K562 (cell line): Measurements from ENCODE around the gene MMP24OS. TPM values are rescaled to one million over a fixed set of nuclear protein-coding genes. Genes with fewer than 3 reads are reported as not detected.

Experiments used
- ATAC-seq: fragments of 200-7000 bp; cut with Tn5 transposase; 3 replicates; pipeline ENCODE4 v1.9.1; 2020; ENCODE audit warnings: moderate library complexity
- BruUV-seq: library from RNA; stranded (reverse); fragments of 400-500 nt; replicated peaks from 2 replicates; lab custom pipeline; 2021; lab: Mats Ljungman, UMichigan
- CTCF ChIA-PET: fragments of 300-600 bp; formaldehyde crosslinking; extraction: SDS; loops from one replicate; lab custom pipeline; 2021; ENCODE audit warnings: low intra/inter-chr PET ratio; lab: Yijun Ruan, JAX
- POLR2A ChIA-PET: fragments of 300-600, 350-650 bp; sonication (Branson Sonifier 250); formaldehyde crosslinking; extraction: SDS; loops from one replicate; lab custom pipeline; 2021; ENCODE audit warnings: antibody characterized with exemption, inconsistent platforms; lab: Yijun Ruan, JAX
- DNase-seq, 4 experiments: peaks; one replicate each; pipeline versions ENCODE4 v3.0.0 to v3.0.0-alpha.2; 2011 to 2018; ENCODE audit warnings: low spot score in 3 of 4, mixed read lengths in 3 of 4; ENCODE audit errors: extremely low read depth in 1 of 4
- FAIRE-seq: peaks from 2 replicates; lab custom pipeline; 2011; peaks lifted over from hg19 to GRCh38; lab: Jason Lieb, UNC
- H2AFZ ChIP-seq: 2 replicates; pipeline ENCODE4 v1.6.0; 2011; ENCODE audit warnings: low read depth, low read length, control low read depth, inconsistent platforms
- H3K27ac ChIP-seq: fragments of 200-600 bp; 3 replicates; pipeline ENCODE4 v1.8.0; 2011; ENCODE audit warnings: low read depth, mild to moderate bottlenecking, control low read depth, inconsistent platforms, low read length, moderate library complexity, mixed read lengths; ENCODE audit errors: extremely low read depth
- H3K27me3 ChIP-seq, 2 experiments: fragments of 300-600 bp in 1 of 2; 2 replicates in 1 of 2; 3 replicates in 1 of 2; pipeline versions ENCODE4 v1.6.0 to v1.8.0; 2011; ENCODE audit warnings: inconsistent platforms in 2 of 2, low read length in 2 of 2, mild to moderate bottlenecking in 1 of 2, mixed read lengths in 1 of 2, moderate library complexity in 1 of 2; ENCODE audit not compliant: control insufficient read depth in 2 of 2, insufficient read depth in 2 of 2
- H3K36me3 ChIP-seq: fragments of 300-600 bp; 3 replicates; pipeline ENCODE4 v1.8.0; 2011; ENCODE audit warnings: mild to moderate bottlenecking, low read length, inconsistent platforms; ENCODE audit not compliant: control insufficient read depth, insufficient read depth
- H3K4me1 ChIP-seq, 2 experiments: fragments of 200-600 bp in 1 of 2; replicated peaks in 1 of 2; 2 replicates in 1 of 2; 3 replicates in 1 of 2; pipeline versions ENCODE4 v1.5.1 to v1.8.0; 2011; ENCODE audit warnings: inconsistent platforms in 2 of 2, low read length in 2 of 2, mild to moderate bottlenecking in 1 of 2, mixed read lengths in 1 of 2, moderate library complexity in 1 of 2; ENCODE audit not compliant: control insufficient read depth in 2 of 2, insufficient read depth in 2 of 2
- H3K4me2 ChIP-seq: 2 replicates; pipeline ENCODE4 v1.6.1; 2011; ENCODE audit warnings: low read length, control low read depth, inconsistent platforms, mixed read lengths; ENCODE audit not compliant: insufficient read depth
- H3K4me3 ChIP-seq: fragments of 200-600 bp; sonication (generic), shearing (Covaris generic); 2 replicates; pipeline ENCODE4 v1.5.1; 2016; ENCODE audit warnings: control low read depth, inconsistent platforms
- H3K79me2 ChIP-seq: fragments of 200-600 bp; 3 replicates; pipeline ENCODE4 v1.8.0; 2011; ENCODE audit warnings: low read length, inconsistent platforms; ENCODE audit not compliant: control insufficient read depth, insufficient read depth
- H3K9ac ChIP-seq, 2 experiments: 2 replicates each; pipeline versions ENCODE4 v1.6.0 to v1.6.1; 2011; ENCODE audit warnings: low read depth in 2 of 2, low read length in 2 of 2, control low read depth in 1 of 2, inconsistent platforms in 1 of 2, mild to moderate bottlenecking in 1 of 2, mixed read lengths in 1 of 2; ENCODE audit not compliant: insufficient read depth in 1 of 2
- H3K9me1 ChIP-seq: one replicate; pipeline ENCODE4 v1.6.0; 2011; ENCODE audit warnings: inconsistent platforms, mild to moderate bottlenecking, low read length, moderate library complexity; ENCODE audit not compliant: control insufficient read depth, insufficient read depth
- H3K9me3 ChIP-seq: replicated peaks from 2 replicates; pipeline ENCODE4 v1.5.1; 2011; ENCODE audit warnings: low read depth, low read length, inconsistent platforms; ENCODE audit not compliant: control insufficient read depth, insufficient read depth
- H4K20me1 ChIP-seq: replicated peaks from 2 replicates; pipeline ENCODE4 v1.6.1; 2011; ENCODE audit warnings: low read length, inconsistent platforms, mixed read lengths; ENCODE audit not compliant: control insufficient read depth, insufficient read depth
- ARHGAP35 ChIP-seq: fragments of 450-650 bp; IDR thresholded peaks from 2 replicates; pipeline ENCODE4 v1.6.1; 2018; ENCODE audit not compliant: partially characterized antibody
- CCNT2 ChIP-seq: IDR thresholded peaks from 2 replicates; pipeline ENCODE4 v1.6.1; 2011; ENCODE audit warnings: borderline replicate concordance, low read depth, mild to moderate bottlenecking, moderate library complexity, mixed read lengths, low read length; ENCODE audit not compliant: insufficient read length; ENCODE audit errors: extremely low read depth
- FOSL1 ChIP-seq: fragments of 200-800 bp; sonication (Bioruptor generic); conservative IDR thresholded peaks from 2 replicates; pipeline ENCODE4 v1.6.1; 2016; ENCODE audit warnings: missing genetic modification characterization, missing compliant biosample characterization
- FOXK1 ChIP-seq: sonication (generic); formaldehyde crosslinking; IDR thresholded peaks from 2 replicates; pipeline ENCODE4 v1.8.0; 2022; ENCODE audit warnings: missing genetic modification reagents, mild to moderate bottlenecking, borderline replicate concordance
- GATAD2B ChIP-seq: fragments of 450-650 bp; IDR thresholded peaks from 2 replicates; pipeline ENCODE4 v1.6.1; 2017; ENCODE audit warnings: mild to moderate bottlenecking, borderline replicate concordance
- MECOM ChIP-seq: fragments of 250-450 bp; sonication (Bioruptor Pico); IDR thresholded peaks from 2 replicates; pipeline ENCODE4 v1.8.0; 2022; ENCODE audit warnings: inconsistent platforms
- MIER1 ChIP-seq: fragments of 450-650 bp; IDR thresholded peaks from 2 replicates; pipeline ENCODE4 v1.6.1; 2016; ENCODE audit warnings: antibody characterized with exemption, mild to moderate bottlenecking, low read depth
- NCOA4 ChIP-seq: fragments of 450-650 bp; IDR thresholded peaks from 2 replicates; pipeline ENCODE4 v1.6.1; 2018; ENCODE audit warnings: mild to moderate bottlenecking; ENCODE audit not compliant: partially characterized antibody
- PCBP1 ChIP-seq: fragments of 200-400 bp; formaldehyde crosslinking; IDR thresholded peaks from 2 replicates; pipeline ENCODE4 v1.6.1; 2018; ENCODE audit warnings: mild to moderate bottlenecking, low read depth, low read length; ENCODE audit not compliant: poor library complexity, severe bottlenecking
- SAFB ChIP-seq: fragments of 200-400 bp; formaldehyde crosslinking; IDR thresholded peaks from 2 replicates; pipeline ENCODE4 v1.6.1; 2017; ENCODE audit warnings: low read depth, low read length, borderline replicate concordance
- SMAD3 ChIP-seq: fragments of 450-650 bp; formaldehyde crosslinking; conservative IDR thresholded peaks from 2 replicates; pipeline ENCODE4 v1.4.0; 2020; ENCODE audit warnings: mild to moderate bottlenecking
- SRF ChIP-seq, 2 experiments: fragments of 250-450, 450-650 bp in 1 of 2; sonication (Bioruptor Pico) in 1 of 2; sonication (generic) in 1 of 2; formaldehyde crosslinking; IDR thresholded peaks; 2 replicates each; pipeline versions ENCODE4 v1.5.0 to v1.5.1; 2020 to 2022; ENCODE audit warnings: mild to moderate bottlenecking in 1 of 2, missing genetic modification reagents in 1 of 2
- ZBTB1 ChIP-seq: sonication (generic); formaldehyde crosslinking; IDR thresholded peaks from 2 replicates; pipeline ENCODE4 v1.8.1; 2023; ENCODE audit warnings: missing genetic modification reagents, low read depth, mild to moderate bottlenecking, borderline replicate concordance
- ZNF134 ChIP-seq: fragments of 250-450 bp; sonication (Bioruptor Pico); conservative IDR thresholded peaks from 2 replicates; pipeline ENCODE4 v1.4.0; 2020
- ZNF282 ChIP-seq: sonication (generic); formaldehyde crosslinking; IDR thresholded peaks from 2 replicates; pipeline ENCODE4 v1.8.1; 2023; ENCODE audit warnings: missing genetic modification reagents
- ZNF444 ChIP-seq: fragments of 250-450 bp; sonication (Bioruptor Pico); IDR thresholded peaks from 2 replicates; pipeline ENCODE4 v1.4.0; 2020; ENCODE audit warnings: mild to moderate bottlenecking, moderate library complexity
- WGBS: fragments of 100-300 bp; shearing (Covaris generic); methylation state at CpG from one replicate; pipeline ENCODE4 v1.1.6; 2016; ENCODE audit warnings: low coverage, mixed read lengths; ENCODE audit not compliant: insufficient coverage; ENCODE audit errors: missing lambda C conversion rate; 5-methylcytosine and 5-hydroxymethylcytosine counted together
- in situ Hi-C: fragments of 300-500 bp; cut with MboI; formaldehyde crosslinking; loops from 4 replicates; pipeline ENCODE4 v1.15.0; 2018; ENCODE audit warnings: inconsistent platforms, mixed read lengths
- intact Hi-C: fragments of 100-400 bp; cut with micrococcal nuclease; formaldehyde crosslinking; loops from 2 replicates; pipeline ENCODE4 v1.14.2; 2022
- polyA plus RNA-seq, 8 experiments: library from polyadenylated mRNA; depleted of rRNA in 4 of 8; stranded (reverse) in 5 of 8; unstranded in 3 of 8; fragments of >200 nt; fragmentation: Nextera tagmentation in 2 of 8; fragmentation: Illumina TruSeq in 1 of 8; extraction: Ambion mirVana in 2 of 8; extraction: Trizol in 1 of 8; gene quantifications; 2 replicates each; pipeline versions ENCODE4 v1.2.1 to v1.2.3, GENCODE V29; 2011 to 2014; ENCODE audit warnings: inconsistent platforms in 1 of 8, missing spikeins in 1 of 8
- total RNA-seq, 7 experiments: library from RNA; depleted of rRNA in 6 of 7; stranded (reverse); fragments of >200 nt in 6 of 7; fragmentation: Illumina TruSeq in 2 of 7; extraction: Trizol in 2 of 7; gene quantifications; 2 replicates each; pipeline versions ENCODE4 v1.2.1 to v1.2.3, GENCODE V29; 2011 to 2021; ENCODE audit warnings: low replicate concordance in 1 of 7
- TF ChIP-seq, protein P1 (sequence below), 2 experiments: fragments of 450-650 bp; IDR thresholded peaks; 2 replicates each; pipeline ENCODE4 v1.6.1; 2016

Gene MMP24OS
- total and polyA plus RNA-seq, 9 of the 15 experiments (the other 6 are each of a cell fraction or from before 2014, with no cell fraction given) = 0.92 to 41.5 (median 11.4) TPM

DNA sequence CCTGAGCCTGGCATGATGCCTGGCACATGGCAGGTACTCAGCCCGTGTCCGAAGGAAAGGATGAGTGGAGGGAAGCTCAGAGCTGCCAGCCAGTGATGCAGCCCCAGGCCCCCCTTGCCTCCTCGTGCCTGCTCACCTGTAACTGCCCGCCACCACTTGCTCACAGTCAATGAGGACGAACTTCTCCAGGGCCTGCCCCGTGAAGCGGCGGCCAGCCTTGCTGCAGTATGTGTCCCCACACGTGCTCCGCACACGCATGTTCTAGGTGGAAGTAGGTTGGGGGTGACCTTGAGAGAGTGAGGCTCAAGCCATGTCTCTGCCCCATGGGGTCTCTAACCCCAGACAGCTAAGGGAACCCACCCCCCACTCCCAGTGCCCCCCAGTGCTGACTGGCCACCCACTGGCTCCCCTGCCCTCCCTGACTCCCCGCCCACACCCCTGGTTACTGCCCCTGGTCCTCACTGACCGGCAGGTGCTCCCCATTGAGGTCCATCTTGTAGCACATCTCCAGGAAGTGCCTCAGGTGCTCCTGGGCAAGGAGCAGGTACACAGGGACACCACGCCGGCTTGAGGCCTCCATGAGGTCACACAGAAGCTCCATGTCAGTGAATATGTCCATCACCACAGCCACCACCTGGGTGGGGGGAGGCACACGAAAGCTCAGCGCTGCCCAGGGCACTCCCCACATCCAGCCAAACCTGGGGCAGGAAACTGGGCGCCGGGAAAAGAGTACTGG lies 10.6 kb upstream of the MMP24OS start:
- Histone ChIP-seq H3K9ac (no peak overlapping the region), H2AFZ (no peak overlapping the region), H3K9me3 (no peaks in the 10 kb centered on the region), H3K27ac (no peak overlapping the region), H3K79me2 (peaks cover 15% of the 10 kb centered on the region)
- intact Hi-C loops = no loop called here
- no peak for FAIRE-seq
- no peak for TF ChIP-seq ZNF444 (CRISPR knock-in tag)
- TF ChIP-seq SMAD3 (CRISPR knock-in tag) = no peak
- TF ChIP-seq, protein P1, sequence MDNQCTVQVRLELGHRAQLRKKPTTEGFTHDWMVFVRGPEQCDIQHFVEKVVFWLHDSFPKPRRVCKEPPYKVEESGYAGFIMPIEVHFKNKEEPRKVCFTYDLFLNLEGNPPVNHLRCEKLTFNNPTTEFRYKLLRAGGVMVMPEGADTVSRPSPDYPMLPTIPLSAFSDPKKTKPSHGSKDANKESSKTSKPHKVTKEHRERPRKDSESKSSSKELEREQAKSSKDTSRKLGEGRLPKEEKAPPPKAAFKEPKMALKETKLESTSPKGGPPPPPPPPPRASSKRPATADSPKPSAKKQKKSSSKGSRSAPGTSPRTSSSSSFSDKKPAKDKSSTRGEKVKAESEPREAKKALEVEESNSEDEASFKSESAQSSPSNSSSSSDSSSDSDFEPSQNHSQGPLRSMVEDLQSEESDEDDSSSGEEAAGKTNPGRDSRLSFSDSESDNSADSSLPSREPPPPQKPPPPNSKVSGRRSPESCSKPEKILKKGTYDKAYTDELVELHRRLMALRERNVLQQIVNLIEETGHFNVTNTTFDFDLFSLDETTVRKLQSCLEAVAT (IDR thresholded peaks at IDR 0.05) = no peak
- TF ChIP-seq MIER1 = no peak
- no peak for TF ChIP-seq ARHGAP35
- no peak for TF ChIP-seq SRF (CRISPR knock-in tag; IDR thresholded peaks at IDR 0.05)
- TF ChIP-seq ZNF134 (CRISPR knock-in tag) = no peak
- TF ChIP-seq FOXK1 = no peak
- TF ChIP-seq SAFB = no peak
- TF ChIP-seq NCOA4 = no peak
- TF ChIP-seq ZNF282 (CRISPR knock-in tag) = no peak
- TF ChIP-seq ZBTB1 = no peak
- no peak for TF ChIP-seq PCBP1
- TF ChIP-seq FOSL1 (tag) = no peak
- TF ChIP-seq CCNT2 = no peak
- TF ChIP-seq MECOM (CRISPR knock-in tag) = no peak
- TF ChIP-seq GATAD2B = no peak
- TF ChIP-seq, all 486 proteins: peak for 0
- Histone ChIP-seq H3K4me3 (no peak overlapping the region), H3K9me1 (no peaks in the 10 kb centered on the region), H3K4me1 (peaks cover 6 to 49% of the 10 kb centered on the region in 2 experiments; a peak in 4 of 5 replicates), H4K20me1 (no peaks in the 10 kb centered on the region), H3K27me3 (peaks cover 3 to 25% of the 10 kb centered on the region in 2 experiments; a peak in 4 of 5 replicates), H3K36me3 (peaks cover 3% of the 10 kb centered on the region; the same call in 1 of the 3 replicates), H3K4me2 (no peak overlapping the region)
- 40% methylated on average over 17 of the region's 19 CpGs for WGBS
- ChIA-PET POLR2A (interaction anchor here (0.6 to 1.0 kb wide), 2 partner anchors 9 to 11 kb away, joined by 3 read pairs; no protein-coding TSS in a partner anchor), CTCF (no interaction called here)
- no TSS peak for BruUV-seq
- in situ Hi-C loops = no loop called here
- ATAC-seq = no peak
- DNase-seq = no peak
